ENCODE results near the gene HES5. TPM values are rescaled to one million over a fixed set of nuclear protein-coding genes. Genes with fewer than 3 reads are reported as not detected.

The HES5 gene
- total and polyA plus RNA-seq, 2 donors (not counting 3 experiments of a cell fraction or from before 2014, with no cell fraction given), result 0.07 TPM; not detected in 1

DNA sequence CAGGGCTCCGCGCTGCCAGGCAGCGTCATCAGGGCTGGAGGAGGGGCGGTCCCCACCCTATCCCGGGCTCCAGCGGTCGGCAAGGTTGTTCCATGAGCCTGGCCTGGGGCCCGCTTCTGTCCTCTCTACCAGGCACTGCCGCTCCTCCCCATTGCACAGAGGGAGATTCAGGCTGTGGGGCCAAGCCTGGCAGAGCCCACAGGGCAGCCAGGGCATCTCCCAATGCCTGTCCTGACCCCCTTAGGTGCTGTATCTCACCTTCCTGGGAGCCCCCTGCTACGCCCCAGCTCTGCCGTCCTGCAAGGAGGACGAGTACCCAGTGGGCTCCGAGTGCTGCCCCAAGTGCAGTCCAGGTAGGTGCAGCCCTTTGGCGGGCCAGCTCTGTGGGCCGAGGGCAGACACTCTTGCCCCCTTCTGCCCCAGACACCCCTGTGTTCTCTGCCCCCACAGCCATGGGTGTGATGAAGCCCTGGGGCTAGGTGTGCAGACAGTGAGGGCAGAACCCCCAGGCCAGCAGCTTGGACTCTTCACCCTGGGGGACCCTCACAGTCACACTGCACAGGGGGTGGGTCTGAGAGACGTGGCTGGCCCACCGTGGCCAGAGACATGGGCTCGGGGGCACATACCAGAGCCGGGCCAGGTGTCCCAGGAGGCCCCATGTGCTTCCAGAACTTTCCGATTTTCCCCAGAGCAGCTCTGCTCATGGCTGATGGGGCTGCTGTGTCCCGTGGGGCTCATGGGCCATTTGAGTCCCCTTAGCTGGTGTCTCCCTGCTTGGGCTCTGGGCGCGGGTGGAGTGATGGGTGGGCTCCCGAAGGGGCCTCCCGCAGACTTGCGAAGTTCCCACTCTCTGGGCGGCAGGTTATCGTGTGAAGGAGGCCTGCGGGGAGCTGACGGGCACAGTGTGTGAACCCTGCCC lies 27.7 kb upstream of the HES5 start:
- FAIRE-seq (no peak), DNase-seq (ENCODE audit: low read depth, low spot score) (no peak)
- CTCF ChIA-PET, result interaction anchor here (1.6 kb wide), 1 partner anchor 20 kb away, joined by 3 read pairs; no protein-coding TSS in a partner anchor
- dilution Hi-C loops (cut with MboI; ENCODE audit: extremely low pct_ligation_motif_present, low sequenced_read_pairs) (no loop called here), intact Hi-C loops (cut with micrococcal nuclease) (no loop called here)
- Histone ChIP-seq H3K9ac (replicated peaks; ENCODE audit: extremely low read depth, insufficient read depth, low read length) (no peak overlapping the region), H3K27ac (ENCODE audit: insufficient read depth, low read depth, low read length) (no peak overlapping the region), H3K4me3 (replicated peaks in 1 of 3; ENCODE audit: insufficient read depth in 1 of 3, low read depth in 1 of 3, low read length in 3 of 3) (no peak overlapping the region), H3K9me1 (replicated peaks; ENCODE audit: control insufficient read depth, extremely low read depth, insufficient read depth, low read length) (no peaks in the 10 kb centered on the region), H4K20me1 (replicated peaks; ENCODE audit: control insufficient read depth, extremely low read depth, insufficient read depth, low read length) (no peaks in the 10 kb centered on the region), H3K27me3 (ENCODE audit: control insufficient read depth in 2 of 2, insufficient read depth in 2 of 2, low read length in 2 of 2) (no peaks in the 10 kb centered on the region), H3K4me2 (ENCODE audit: insufficient read depth, low read length) (no peak overlapping the region), H3K9me3 (replicated peaks; ENCODE audit: control insufficient read depth, insufficient read depth, low read length) (no peaks in the 10 kb centered on the region), H2AFZ (ENCODE audit: low read depth, low read length) (no peak overlapping the region), H3K4me1 (ENCODE audit: control insufficient read depth, extremely low read depth, insufficient read depth, low read length) (peaks cover 23% of the 10 kb centered on the region), H3K79me2 (ENCODE audit: control insufficient read depth, insufficient read depth, low read length) (no peaks in the 10 kb centered on the region), H3K36me3 (ENCODE audit: control insufficient read depth in 2 of 2, extremely low read depth in 1 of 2, insufficient read depth in 2 of 2, low read length in 2 of 2) (peaks cover 0 to 9% of the 10 kb centered on the region in 2 experiments)
- TF ChIP-seq, protein P1, sequence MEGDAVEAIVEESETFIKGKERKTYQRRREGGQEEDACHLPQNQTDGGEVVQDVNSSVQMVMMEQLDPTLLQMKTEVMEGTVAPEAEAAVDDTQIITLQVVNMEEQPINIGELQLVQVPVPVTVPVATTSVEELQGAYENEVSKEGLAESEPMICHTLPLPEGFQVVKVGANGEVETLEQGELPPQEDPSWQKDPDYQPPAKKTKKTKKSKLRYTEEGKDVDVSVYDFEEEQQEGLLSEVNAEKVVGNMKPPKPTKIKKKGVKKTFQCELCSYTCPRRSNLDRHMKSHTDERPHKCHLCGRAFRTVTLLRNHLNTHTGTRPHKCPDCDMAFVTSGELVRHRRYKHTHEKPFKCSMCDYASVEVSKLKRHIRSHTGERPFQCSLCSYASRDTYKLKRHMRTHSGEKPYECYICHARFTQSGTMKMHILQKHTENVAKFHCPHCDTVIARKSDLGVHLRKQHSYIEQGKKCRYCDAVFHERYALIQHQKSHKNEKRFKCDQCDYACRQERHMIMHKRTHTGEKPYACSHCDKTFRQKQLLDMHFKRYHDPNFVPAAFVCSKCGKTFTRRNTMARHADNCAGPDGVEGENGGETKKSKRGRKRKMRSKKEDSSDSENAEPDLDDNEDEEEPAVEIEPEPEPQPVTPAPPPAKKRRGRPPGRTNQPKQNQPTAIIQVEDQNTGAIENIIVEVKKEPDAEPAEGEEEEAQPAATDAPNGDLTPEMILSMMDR (IDR thresholded peaks at IDR 0.05; ENCODE audit: extremely low read depth in 1 of 2, insufficient read depth in 1 of 2, low read depth in 1 of 2, low read length in 2 of 2), result no peak
- no peak for TF ChIP-seq JUN (IDR thresholded peaks at IDR 0.05; ENCODE audit: borderline replicate concordance, insufficient read depth, insufficient read length, low read depth)
- TF ChIP-seq, protein P2, sequence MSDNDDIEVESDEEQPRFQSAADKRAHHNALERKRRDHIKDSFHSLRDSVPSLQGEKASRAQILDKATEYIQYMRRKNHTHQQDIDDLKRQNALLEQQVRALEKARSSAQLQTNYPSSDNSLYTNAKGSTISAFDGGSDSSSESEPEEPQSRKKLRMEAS (IDR thresholded peaks at IDR 0.05; ENCODE audit: insufficient read depth, insufficient read length), result no peak
- TF ChIP-seq FOS (IDR thresholded peaks at IDR 0.05; ENCODE audit: borderline replicate concordance, insufficient read depth, low read length), result no peak
- no peak for TF ChIP-seq GATA2 (IDR thresholded peaks at IDR 0.05; ENCODE audit: insufficient read depth, insufficient read length, low read depth, low read length)
- no peak for TF ChIP-seq POLR2A (IDR thresholded peaks at IDR 0.05; ENCODE audit: low read depth, low read length)
- POLR2A ChIA-PET, result no interaction called here
- BruUV-seq (replicated peaks), result no TSS peak

Measured in endothelial cell of umbilical vein (primary cell).